Measurements from ENCODE around the gene ACAD9.

DNA sequence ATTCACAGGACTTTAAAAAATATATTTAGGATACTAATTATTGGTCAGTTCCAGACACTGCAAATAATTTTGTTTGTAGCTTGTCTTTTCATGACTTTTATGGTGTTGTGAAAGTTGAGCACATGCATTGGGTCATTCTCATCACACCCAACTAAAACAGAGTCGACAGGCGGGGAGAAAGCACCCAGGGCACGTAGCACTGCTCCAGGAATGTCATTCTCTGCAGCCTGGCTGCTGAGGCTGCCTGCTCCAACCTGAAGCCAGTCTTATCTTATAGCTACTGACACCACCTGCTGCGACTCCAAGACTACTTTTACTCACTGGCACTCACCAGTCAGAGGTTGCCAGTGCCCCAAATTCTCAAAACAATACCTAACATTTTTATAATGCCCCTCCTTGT lies 56.9 kb downstream of the ACAD9 start:
- TF ChIP-seq, protein P1, sequence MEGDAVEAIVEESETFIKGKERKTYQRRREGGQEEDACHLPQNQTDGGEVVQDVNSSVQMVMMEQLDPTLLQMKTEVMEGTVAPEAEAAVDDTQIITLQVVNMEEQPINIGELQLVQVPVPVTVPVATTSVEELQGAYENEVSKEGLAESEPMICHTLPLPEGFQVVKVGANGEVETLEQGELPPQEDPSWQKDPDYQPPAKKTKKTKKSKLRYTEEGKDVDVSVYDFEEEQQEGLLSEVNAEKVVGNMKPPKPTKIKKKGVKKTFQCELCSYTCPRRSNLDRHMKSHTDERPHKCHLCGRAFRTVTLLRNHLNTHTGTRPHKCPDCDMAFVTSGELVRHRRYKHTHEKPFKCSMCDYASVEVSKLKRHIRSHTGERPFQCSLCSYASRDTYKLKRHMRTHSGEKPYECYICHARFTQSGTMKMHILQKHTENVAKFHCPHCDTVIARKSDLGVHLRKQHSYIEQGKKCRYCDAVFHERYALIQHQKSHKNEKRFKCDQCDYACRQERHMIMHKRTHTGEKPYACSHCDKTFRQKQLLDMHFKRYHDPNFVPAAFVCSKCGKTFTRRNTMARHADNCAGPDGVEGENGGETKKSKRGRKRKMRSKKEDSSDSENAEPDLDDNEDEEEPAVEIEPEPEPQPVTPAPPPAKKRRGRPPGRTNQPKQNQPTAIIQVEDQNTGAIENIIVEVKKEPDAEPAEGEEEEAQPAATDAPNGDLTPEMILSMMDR (conservative IDR thresholded peaks at IDR 0.05; ENCODE audit: low read length), result no peak
- TF ChIP-seq EZH2phosphoT487 (IDR thresholded peaks at IDR 0.05; ENCODE audit: borderline replicate concordance, low read depth, low read length), result no peak

Data from OCI-LY7 (cell line).